K562 (cell line): Measurements from ENCODE around the gene TMEM127. TPM values are rescaled to one million over a fixed set of nuclear protein-coding genes. Genes with fewer than 3 reads are reported as not detected.

Experiments used
- ATAC-seq: fragments of 200-7000 bp; cut with Tn5 transposase; 3 replicates; pipeline ENCODE4 v1.9.1; 2020; ENCODE audit warnings: moderate library complexity
- BruUV-seq: library from RNA; stranded (reverse); fragments of 400-500 nt; replicated peaks from 2 replicates; lab custom pipeline; 2021; lab: Mats Ljungman, UMichigan
- CTCF ChIA-PET: fragments of 300-600 bp; formaldehyde crosslinking; extraction: SDS; loops from one replicate; lab custom pipeline; 2021; ENCODE audit warnings: low intra/inter-chr PET ratio; lab: Yijun Ruan, JAX
- POLR2A ChIA-PET: fragments of 300-600, 350-650 bp; sonication (Branson Sonifier 250); formaldehyde crosslinking; extraction: SDS; loops from one replicate; lab custom pipeline; 2021; ENCODE audit warnings: antibody characterized with exemption, inconsistent platforms; lab: Yijun Ruan, JAX
- DNase-seq, 4 experiments: peaks; one replicate each; pipeline versions ENCODE4 v3.0.0 to v3.0.0-alpha.2; 2011 to 2018; ENCODE audit warnings: low spot score in 3 of 4, mixed read lengths in 3 of 4; ENCODE audit errors: extremely low read depth in 1 of 4
- FAIRE-seq: peaks from 2 replicates; lab custom pipeline; 2011; peaks lifted over from hg19 to GRCh38; lab: Jason Lieb, UNC
- H2AFZ ChIP-seq: 2 replicates; pipeline ENCODE4 v1.6.0; 2011; ENCODE audit warnings: low read depth, low read length, control low read depth, inconsistent platforms
- H3K27ac ChIP-seq: fragments of 200-600 bp; 3 replicates; pipeline ENCODE4 v1.8.0; 2011; ENCODE audit warnings: low read depth, mild to moderate bottlenecking, control low read depth, inconsistent platforms, low read length, moderate library complexity, mixed read lengths; ENCODE audit errors: extremely low read depth
- H3K27me3 ChIP-seq, 2 experiments: fragments of 300-600 bp in 1 of 2; 2 replicates in 1 of 2; 3 replicates in 1 of 2; pipeline versions ENCODE4 v1.6.0 to v1.8.0; 2011; ENCODE audit warnings: inconsistent platforms in 2 of 2, low read length in 2 of 2, mild to moderate bottlenecking in 1 of 2, mixed read lengths in 1 of 2, moderate library complexity in 1 of 2; ENCODE audit not compliant: control insufficient read depth in 2 of 2, insufficient read depth in 2 of 2
- H3K36me3 ChIP-seq: fragments of 300-600 bp; 3 replicates; pipeline ENCODE4 v1.8.0; 2011; ENCODE audit warnings: mild to moderate bottlenecking, low read length, inconsistent platforms; ENCODE audit not compliant: control insufficient read depth, insufficient read depth
- H3K4me1 ChIP-seq, 2 experiments: fragments of 200-600 bp in 1 of 2; replicated peaks in 1 of 2; 2 replicates in 1 of 2; 3 replicates in 1 of 2; pipeline versions ENCODE4 v1.5.1 to v1.8.0; 2011; ENCODE audit warnings: inconsistent platforms in 2 of 2, low read length in 2 of 2, mild to moderate bottlenecking in 1 of 2, mixed read lengths in 1 of 2, moderate library complexity in 1 of 2; ENCODE audit not compliant: control insufficient read depth in 2 of 2, insufficient read depth in 2 of 2
- H3K4me2 ChIP-seq: 2 replicates; pipeline ENCODE4 v1.6.1; 2011; ENCODE audit warnings: low read length, control low read depth, inconsistent platforms, mixed read lengths; ENCODE audit not compliant: insufficient read depth
- H3K4me3 ChIP-seq: fragments of 200-600 bp; sonication (generic), shearing (Covaris generic); 2 replicates; pipeline ENCODE4 v1.5.1; 2016; ENCODE audit warnings: control low read depth, inconsistent platforms
- H3K79me2 ChIP-seq: fragments of 200-600 bp; 3 replicates; pipeline ENCODE4 v1.8.0; 2011; ENCODE audit warnings: low read length, inconsistent platforms; ENCODE audit not compliant: control insufficient read depth, insufficient read depth
- H3K9ac ChIP-seq, 2 experiments: 2 replicates each; pipeline versions ENCODE4 v1.6.0 to v1.6.1; 2011; ENCODE audit warnings: low read depth in 2 of 2, low read length in 2 of 2, control low read depth in 1 of 2, inconsistent platforms in 1 of 2, mild to moderate bottlenecking in 1 of 2, mixed read lengths in 1 of 2; ENCODE audit not compliant: insufficient read depth in 1 of 2
- H3K9me1 ChIP-seq: one replicate; pipeline ENCODE4 v1.6.0; 2011; ENCODE audit warnings: inconsistent platforms, mild to moderate bottlenecking, low read length, moderate library complexity; ENCODE audit not compliant: control insufficient read depth, insufficient read depth
- H3K9me3 ChIP-seq: replicated peaks from 2 replicates; pipeline ENCODE4 v1.5.1; 2011; ENCODE audit warnings: low read depth, low read length, inconsistent platforms; ENCODE audit not compliant: control insufficient read depth, insufficient read depth
- H4K20me1 ChIP-seq: replicated peaks from 2 replicates; pipeline ENCODE4 v1.6.1; 2011; ENCODE audit warnings: low read length, inconsistent platforms, mixed read lengths; ENCODE audit not compliant: control insufficient read depth, insufficient read depth
- EP300 ChIP-seq: IDR thresholded peaks from 2 replicates; pipeline ENCODE4 v1.6.1; 2012; ENCODE audit warnings: low read length, improper control_type of control experiment
- MAZ ChIP-seq, 2 experiments: fragments of 450-650 bp in 1 of 2; sonication (generic) in 1 of 2; formaldehyde crosslinking; IDR thresholded peaks in 1 of 2; conservative IDR thresholded peaks in 1 of 2; 2 replicates each; pipeline versions ENCODE4 v1.4.0 to v1.5.0; 2020; ENCODE audit warnings: mild to moderate bottlenecking in 1 of 2, missing genetic modification reagents in 1 of 2
- MEIS2 ChIP-seq: fragments of 450-650 bp; IDR thresholded peaks from 2 replicates; pipeline ENCODE4 v1.6.1; 2014; ENCODE audit warnings: mild to moderate bottlenecking; ENCODE audit not compliant: partially characterized antibody
- NFIC ChIP-seq: fragments of 450-650 bp; IDR thresholded peaks from 2 replicates; pipeline ENCODE4 v1.6.1; 2017; ENCODE audit warnings: mild to moderate bottlenecking, inconsistent platforms
- WGBS: fragments of 100-300 bp; shearing (Covaris generic); methylation state at CpG from one replicate; pipeline ENCODE4 v1.1.6; 2016; ENCODE audit warnings: low coverage, mixed read lengths; ENCODE audit not compliant: insufficient coverage; ENCODE audit errors: missing lambda C conversion rate; 5-methylcytosine and 5-hydroxymethylcytosine counted together
- in situ Hi-C: fragments of 300-500 bp; cut with MboI; formaldehyde crosslinking; loops from 4 replicates; pipeline ENCODE4 v1.15.0; 2018; ENCODE audit warnings: inconsistent platforms, mixed read lengths
- intact Hi-C: fragments of 100-400 bp; cut with micrococcal nuclease; formaldehyde crosslinking; loops from 2 replicates; pipeline ENCODE4 v1.14.2; 2022
- polyA plus RNA-seq, 8 experiments: library from polyadenylated mRNA; depleted of rRNA in 4 of 8; stranded (reverse) in 5 of 8; unstranded in 3 of 8; fragments of >200 nt; fragmentation: Nextera tagmentation in 2 of 8; fragmentation: Illumina TruSeq in 1 of 8; extraction: Ambion mirVana in 2 of 8; extraction: Trizol in 1 of 8; gene quantifications; 2 replicates each; pipeline versions ENCODE4 v1.2.1 to v1.2.3, GENCODE V29; 2011 to 2014; ENCODE audit warnings: inconsistent platforms in 1 of 8, missing spikeins in 1 of 8
- total RNA-seq, 7 experiments: library from RNA; depleted of rRNA in 6 of 7; stranded (reverse); fragments of >200 nt in 6 of 7; fragmentation: Illumina TruSeq in 2 of 7; extraction: Trizol in 2 of 7; gene quantifications; 2 replicates each; pipeline versions ENCODE4 v1.2.1 to v1.2.3, GENCODE V29; 2011 to 2021; ENCODE audit warnings: low replicate concordance in 1 of 7

Gene TMEM127
- total and polyA plus RNA-seq, 9 of the 15 experiments (the other 6 are each of a cell fraction or from before 2014, with no cell fraction given) = 1.7 to 20.0 (median 9.9) TPM

DNA sequence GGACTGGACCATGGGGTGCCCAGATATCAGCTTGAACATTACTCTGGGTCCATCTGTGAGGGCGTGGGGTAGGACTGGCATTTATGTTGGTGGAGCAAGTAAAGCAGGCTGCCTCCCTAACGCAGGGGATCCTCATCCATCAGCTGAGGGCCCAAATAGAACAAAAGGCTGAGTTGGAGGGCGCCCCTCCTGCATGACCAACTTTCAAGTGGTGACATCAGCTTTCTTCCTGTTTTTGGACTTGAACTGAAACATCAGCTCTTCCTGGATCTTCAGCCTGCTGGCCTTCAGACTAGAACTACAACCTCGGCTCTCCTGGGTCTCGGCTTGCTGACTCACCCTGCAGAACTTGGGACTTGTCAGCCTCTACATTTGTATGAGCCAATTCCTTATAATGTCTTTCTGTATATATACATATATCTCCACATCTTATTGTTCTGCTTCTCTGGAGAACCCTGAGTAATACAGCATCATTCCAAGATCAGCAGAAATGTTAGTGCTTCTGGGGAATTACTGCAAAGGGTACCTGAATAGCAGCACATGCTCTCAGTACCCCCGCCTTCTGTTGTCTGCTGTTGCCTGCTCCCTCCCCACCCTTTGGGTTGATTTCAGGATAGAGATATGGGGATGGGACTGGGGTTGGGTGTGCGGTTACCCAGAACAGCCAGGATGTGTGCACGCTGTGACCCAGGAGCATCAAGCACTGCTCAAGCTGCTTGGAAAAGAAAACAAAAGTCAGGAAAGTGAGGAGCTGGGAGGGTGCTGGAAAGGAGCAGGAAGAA, 20.0 kb downstream of the TMEM127 start (continued):
- TF ChIP-seq MAZ (CRISPR knock-in tag; conservative IDR thresholded peaks at IDR 0.05 in 1 of 2, IDR thresholded peaks at IDR 0.05 in 1 of 2) (peak in 1 of 2 experiments; percentile 27; a peak in 1 of 4 replicates), EP300 (peak; percentile 24; the same call in 1 of the 2 replicates)

DNA sequence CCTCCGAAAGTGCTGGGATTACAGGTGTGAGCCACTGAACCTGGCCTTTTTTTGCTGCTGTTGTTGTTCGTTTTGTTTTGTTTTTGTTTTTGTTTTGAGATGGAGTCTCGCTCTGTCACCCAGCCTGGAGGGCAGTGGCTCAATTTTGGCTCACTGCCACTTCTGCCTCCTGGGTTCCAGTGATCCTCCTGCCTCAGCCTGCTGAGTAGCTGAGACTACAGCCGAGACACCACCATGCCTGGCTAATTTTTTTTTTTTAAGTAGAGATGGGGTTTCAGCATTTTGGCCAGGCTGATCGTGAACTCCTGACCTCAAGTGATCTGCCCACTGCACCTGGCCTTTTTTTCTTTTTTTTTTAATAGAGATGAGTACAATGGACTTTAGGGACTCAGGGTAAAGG, 22.0 kb downstream of the TMEM127 start:
- Histone ChIP-seq H3K9ac (no peak overlapping the region), H3K4me3 (no peak overlapping the region), H3K27me3 (no peaks in the 10 kb centered on the region), H3K9me3 (no peaks in the 10 kb centered on the region), H3K27ac (no peak overlapping the region), H3K36me3 (no peaks in the 10 kb centered on the region; the same call in 2 of the 3 replicates), H3K4me1 (peaks cover 5 to 19% of the 10 kb centered on the region in 2 experiments; a peak in 4 of 5 replicates), H3K4me2 (no peak overlapping the region), H3K9me1 (no peaks in the 10 kb centered on the region), H2AFZ (no peak overlapping the region), H4K20me1 (no peaks in the 10 kb centered on the region), H3K79me2 (no peaks in the 10 kb centered on the region)
- intact Hi-C loops (no loop called here), in situ Hi-C loops (no loop called here)
- no peak for DNase-seq
- ATAC-seq = no peak
- no peak for FAIRE-seq
- BruUV-seq = no TSS peak
- POLR2A ChIA-PET = no interaction called here
- CTCF ChIA-PET = no interaction called here
- TF ChIP-seq NFIC (peak; percentile 78), MEIS2 (no peak)
- WGBS = 62% methylated on average over 4 of the region's 5 CpGs
